ENCODE data around the gene FBXL20. TPM values are rescaled to one million over a fixed set of nuclear protein-coding genes. Genes with fewer than 3 reads are reported as not detected.

The FBXL20 gene
- total and polyA plus RNA-seq, 2 of the 8 experiments (the other 6 are each of a cell fraction or from before 2014, with no cell fraction given): 5.5 to 11.0 TPM

GRCh38 chr17:39231591-39232551 lies 169.6 kb downstream of the FBXL20 start (continued):
- TF ChIP-seq POU5F1 (IDR thresholded peaks at IDR 0.05; ENCODE audit: low read depth, low read length) (no peak), RNF2 (IDR thresholded peaks at IDR 0.05; ENCODE audit: borderline replicate concordance, low read depth, low read length, missing control alignments, poor library complexity, severe bottlenecking) (no peak), FOSL1 (IDR thresholded peaks at IDR 0.05; ENCODE audit: insufficient read depth, low read depth, low read length) (no peak), HDAC2 (IDR thresholded peaks at IDR 0.05; ENCODE audit: borderline replicate concordance in 1 of 2, low read depth in 2 of 2, low read length in 2 of 2) (no peak), RFX5 (IDR thresholded peaks at IDR 0.05; ENCODE audit: borderline replicate concordance, low read depth, low read length) (no peak)
- TF ChIP-seq, protein P1, sequence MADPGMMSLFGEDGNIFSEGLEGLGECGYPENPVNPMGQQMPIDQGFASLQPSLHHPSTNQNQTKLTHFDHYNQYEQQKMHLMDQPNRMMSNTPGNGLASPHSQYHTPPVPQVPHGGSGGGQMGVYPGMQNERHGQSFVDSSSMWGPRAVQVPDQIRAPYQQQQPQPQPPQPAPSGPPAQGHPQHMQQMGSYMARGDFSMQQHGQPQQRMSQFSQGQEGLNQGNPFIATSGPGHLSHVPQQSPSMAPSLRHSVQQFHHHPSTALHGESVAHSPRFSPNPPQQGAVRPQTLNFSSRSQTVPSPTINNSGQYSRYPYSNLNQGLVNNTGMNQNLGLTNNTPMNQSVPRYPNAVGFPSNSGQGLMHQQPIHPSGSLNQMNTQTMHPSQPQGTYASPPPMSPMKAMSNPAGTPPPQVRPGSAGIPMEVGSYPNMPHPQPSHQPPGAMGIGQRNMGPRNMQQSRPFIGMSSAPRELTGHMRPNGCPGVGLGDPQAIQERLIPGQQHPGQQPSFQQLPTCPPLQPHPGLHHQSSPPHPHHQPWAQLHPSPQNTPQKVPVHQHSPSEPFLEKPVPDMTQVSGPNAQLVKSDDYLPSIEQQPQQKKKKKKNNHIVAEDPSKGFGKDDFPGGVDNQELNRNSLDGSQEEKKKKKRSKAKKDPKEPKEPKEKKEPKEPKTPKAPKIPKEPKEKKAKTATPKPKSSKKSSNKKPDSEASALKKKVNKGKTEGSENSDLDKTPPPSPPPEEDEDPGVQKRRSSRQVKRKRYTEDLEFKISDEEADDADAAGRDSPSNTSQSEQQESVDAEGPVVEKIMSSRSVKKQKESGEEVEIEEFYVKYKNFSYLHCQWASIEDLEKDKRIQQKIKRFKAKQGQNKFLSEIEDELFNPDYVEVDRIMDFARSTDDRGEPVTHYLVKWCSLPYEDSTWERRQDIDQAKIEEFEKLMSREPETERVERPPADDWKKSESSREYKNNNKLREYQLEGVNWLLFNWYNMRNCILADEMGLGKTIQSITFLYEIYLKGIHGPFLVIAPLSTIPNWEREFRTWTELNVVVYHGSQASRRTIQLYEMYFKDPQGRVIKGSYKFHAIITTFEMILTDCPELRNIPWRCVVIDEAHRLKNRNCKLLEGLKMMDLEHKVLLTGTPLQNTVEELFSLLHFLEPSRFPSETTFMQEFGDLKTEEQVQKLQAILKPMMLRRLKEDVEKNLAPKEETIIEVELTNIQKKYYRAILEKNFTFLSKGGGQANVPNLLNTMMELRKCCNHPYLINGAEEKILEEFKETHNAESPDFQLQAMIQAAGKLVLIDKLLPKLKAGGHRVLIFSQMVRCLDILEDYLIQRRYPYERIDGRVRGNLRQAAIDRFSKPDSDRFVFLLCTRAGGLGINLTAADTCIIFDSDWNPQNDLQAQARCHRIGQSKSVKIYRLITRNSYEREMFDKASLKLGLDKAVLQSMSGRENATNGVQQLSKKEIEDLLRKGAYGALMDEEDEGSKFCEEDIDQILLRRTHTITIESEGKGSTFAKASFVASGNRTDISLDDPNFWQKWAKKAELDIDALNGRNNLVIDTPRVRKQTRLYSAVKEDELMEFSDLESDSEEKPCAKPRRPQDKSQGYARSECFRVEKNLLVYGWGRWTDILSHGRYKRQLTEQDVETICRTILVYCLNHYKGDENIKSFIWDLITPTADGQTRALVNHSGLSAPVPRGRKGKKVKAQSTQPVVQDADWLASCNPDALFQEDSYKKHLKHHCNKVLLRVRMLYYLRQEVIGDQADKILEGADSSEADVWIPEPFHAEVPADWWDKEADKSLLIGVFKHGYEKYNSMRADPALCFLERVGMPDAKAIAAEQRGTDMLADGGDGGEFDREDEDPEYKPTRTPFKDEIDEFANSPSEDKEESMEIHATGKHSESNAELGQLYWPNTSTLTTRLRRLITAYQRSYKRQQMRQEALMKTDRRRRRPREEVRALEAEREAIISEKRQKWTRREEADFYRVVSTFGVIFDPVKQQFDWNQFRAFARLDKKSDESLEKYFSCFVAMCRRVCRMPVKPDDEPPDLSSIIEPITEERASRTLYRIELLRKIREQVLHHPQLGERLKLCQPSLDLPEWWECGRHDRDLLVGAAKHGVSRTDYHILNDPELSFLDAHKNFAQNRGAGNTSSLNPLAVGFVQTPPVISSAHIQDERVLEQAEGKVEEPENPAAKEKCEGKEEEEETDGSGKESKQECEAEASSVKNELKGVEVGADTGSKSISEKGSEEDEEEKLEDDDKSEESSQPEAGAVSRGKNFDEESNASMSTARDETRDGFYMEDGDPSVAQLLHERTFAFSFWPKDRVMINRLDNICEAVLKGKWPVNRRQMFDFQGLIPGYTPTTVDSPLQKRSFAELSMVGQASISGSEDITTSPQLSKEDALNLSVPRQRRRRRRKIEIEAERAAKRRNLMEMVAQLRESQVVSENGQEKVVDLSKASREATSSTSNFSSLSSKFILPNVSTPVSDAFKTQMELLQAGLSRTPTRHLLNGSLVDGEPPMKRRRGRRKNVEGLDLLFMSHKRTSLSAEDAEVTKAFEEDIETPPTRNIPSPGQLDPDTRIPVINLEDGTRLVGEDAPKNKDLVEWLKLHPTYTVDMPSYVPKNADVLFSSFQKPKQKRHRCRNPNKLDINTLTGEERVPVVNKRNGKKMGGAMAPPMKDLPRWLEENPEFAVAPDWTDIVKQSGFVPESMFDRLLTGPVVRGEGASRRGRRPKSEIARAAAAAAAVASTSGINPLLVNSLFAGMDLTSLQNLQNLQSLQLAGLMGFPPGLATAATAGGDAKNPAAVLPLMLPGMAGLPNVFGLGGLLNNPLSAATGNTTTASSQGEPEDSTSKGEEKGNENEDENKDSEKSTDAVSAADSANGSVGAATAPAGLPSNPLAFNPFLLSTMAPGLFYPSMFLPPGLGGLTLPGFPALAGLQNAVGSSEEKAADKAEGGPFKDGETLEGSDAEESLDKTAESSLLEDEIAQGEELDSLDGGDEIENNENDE (IDR thresholded peaks at IDR 0.05; ENCODE audit: insufficient replicate concordance, low read length): no peak

All from H1 (cell line).